SK-N-SH (cell line): ENCODE data around the gene RER1. TPM values are rescaled to one million over a fixed set of nuclear protein-coding genes. Genes with fewer than 3 reads are reported as not detected.

ENCODE experiments used
- CTCF ChIA-PET: fragments of 300-600, 350-600 bp; formaldehyde crosslinking; extraction: SDS; loops from one replicate; lab custom pipeline; 2021; lab: Yijun Ruan, JAX
- POLR2A ChIA-PET: fragments of 350-600 bp; sonication (Branson Sonifier 250); formaldehyde crosslinking; extraction: SDS; loops from one replicate; lab custom pipeline; 2020; ENCODE audit warnings: antibody characterized with exemption, inconsistent platforms; lab: Yijun Ruan, JAX
- DNase-seq: peaks from one replicate; pipeline ENCODE4 v3.0.0; 2012
- H2AFZ ChIP-seq: fragments of 200-600 bp; sonication (generic); 2 replicates; pipeline ENCODE4 v1.8.1; 2016; ENCODE audit warnings: antibody characterized with exemption, mild to moderate bottlenecking, low read depth
- H3F3A ChIP-seq: fragments of 200-600 bp; sonication (generic); replicated peaks from 2 replicates; pipeline ENCODE3; 2016; ENCODE audit warnings: antibody characterized with exemption, mild to moderate bottlenecking; ENCODE audit not compliant: insufficient read depth
- H3K27ac ChIP-seq, 2 experiments: fragments of 200-500 bp in 1 of 2; fragments of 200-600 bp in 1 of 2; sonication (Bioruptor generic) in 1 of 2; sonication (generic), shearing (Covaris generic) in 1 of 2; 2 replicates each; pipeline versions ENCODE4 v1.5.1 to v1.6.1; 2014 to 2016; ENCODE audit warnings: low read depth in 2 of 2, inconsistent platforms in 1 of 2, low read length in 1 of 2, mild to moderate bottlenecking in 1 of 2, mixed read lengths in 1 of 2
- H3K27me3 ChIP-seq: fragments of 200-600 bp; sonication (generic), shearing (Covaris generic); 2 replicates; pipeline ENCODE4 v1.6.1; 2016; ENCODE audit warnings: mixed run types; ENCODE audit not compliant: insufficient read depth
- H3K36me3 ChIP-seq, 2 experiments: fragments of 200-500 bp in 1 of 2; fragments of 200-600 bp in 1 of 2; sonication (Bioruptor generic) in 1 of 2; sonication (generic) in 1 of 2; replicated peaks in 1 of 2; 2 replicates each; pipeline versions ENCODE3 to v1.5.1; 2014 to 2016; ENCODE audit warnings: low read length in 1 of 2, mild to moderate bottlenecking in 1 of 2; ENCODE audit not compliant: insufficient read depth in 2 of 2, control insufficient read depth in 1 of 2
- H3K4me1 ChIP-seq, 2 experiments: fragments of 200-500 bp in 1 of 2; fragments of 200-600 bp in 1 of 2; sonication (Bioruptor generic) in 1 of 2; sonication (generic), shearing (Covaris generic) in 1 of 2; 2 replicates each; pipeline versions ENCODE4 v1.5.1 to v1.6.1; 2014 to 2016; ENCODE audit warnings: low read depth in 1 of 2, low read length in 1 of 2, mixed run types in 1 of 2; ENCODE audit not compliant: insufficient read depth in 2 of 2, control insufficient read depth in 1 of 2
- H3K4me2 ChIP-seq: fragments of 200-600 bp; sonication (generic), shearing (Covaris generic); 2 replicates; pipeline ENCODE4 v1.6.1; 2017; ENCODE audit warnings: mixed run types
- H3K4me3 ChIP-seq, 2 experiments: fragments of 200-500 bp in 1 of 2; fragments of 200-600 bp in 1 of 2; sonication (Bioruptor generic) in 1 of 2; sonication (generic), shearing (Covaris generic) in 1 of 2; 2 replicates each; pipeline versions ENCODE4 v1.5.1 to v1.8.1; 2014 to 2016; ENCODE audit warnings: low read depth in 2 of 2, inconsistent platforms in 1 of 2, low read length in 1 of 2, mild to moderate bottlenecking in 1 of 2, mixed read lengths in 1 of 2, moderate library complexity in 1 of 2
- H3K79me2 ChIP-seq: fragments of 200-600 bp; sonication (generic); 2 replicates; pipeline ENCODE4 v1.8.1; 2017; ENCODE audit warnings: mild to moderate bottlenecking; ENCODE audit not compliant: insufficient read depth
- H3K9ac ChIP-seq: fragments of 200-600 bp; sonication (generic); 2 replicates; pipeline ENCODE4 v1.6.1; 2017; ENCODE audit warnings: mixed run types
- H3K9me2 ChIP-seq: fragments of 200-600 bp; sonication (generic); 2 replicates; pipeline ENCODE4 v1.6.1; 2017; ENCODE audit warnings: mixed run types
- H3K9me3 ChIP-seq: fragments of 200-600 bp; sonication (generic); 2 replicates; pipeline ENCODE4 v1.6.1; 2017; ENCODE audit warnings: mixed run types, mild to moderate bottlenecking, moderate library complexity
- H4K20me1 ChIP-seq: fragments of 200-600 bp; sonication (generic); 2 replicates; pipeline ENCODE4 v1.6.1; 2017; ENCODE audit warnings: mild to moderate bottlenecking, mixed run types; ENCODE audit not compliant: insufficient read depth
- CHD2 ChIP-seq: fragments of 150-350 bp; IDR thresholded peaks from 2 replicates; pipeline ENCODE4 v1.6.1; 2018; ENCODE audit warnings: low read length; ENCODE audit not compliant: partially characterized antibody
- EP300 ChIP-seq, 2 experiments: IDR thresholded peaks; 2 replicates each; pipeline versions ENCODE4 v1.4.0 to v1.6.1; 2012; ENCODE audit warnings: borderline replicate concordance in 1 of 2, low read depth in 1 of 2, low read length in 1 of 2
- EZH2phosphoT487 ChIP-seq: fragments of 200-600 bp; sonication (generic); IDR thresholded peaks from 2 replicates; pipeline ENCODE4 v1.6.1; 2017; ENCODE audit warnings: low read depth, mixed run types, mild to moderate bottlenecking, antibody characterized with exemption, moderate library complexity, borderline replicate concordance
- FOXJ3 ChIP-seq: sonication (generic); formaldehyde crosslinking; IDR thresholded peaks from 2 replicates; pipeline ENCODE4 v1.5.1; 2020; ENCODE audit warnings: mild to moderate bottlenecking, missing genetic modification reagents
- FOXM1 ChIP-seq: IDR thresholded peaks from 2 replicates; pipeline ENCODE4 v1.4.0; 2012; ENCODE audit warnings: low read depth, mild to moderate bottlenecking
- GATA2 ChIP-seq: sonication (generic); formaldehyde crosslinking; IDR thresholded peaks from 2 replicates; pipeline ENCODE4 v1.5.0; 2020; ENCODE audit warnings: mild to moderate bottlenecking, missing genetic modification reagents
- MAX ChIP-seq: IDR thresholded peaks from 2 replicates; pipeline ENCODE4 v1.4.0; 2012; ENCODE audit warnings: low read depth
- MEF2A ChIP-seq: IDR thresholded peaks from 2 replicates; pipeline ENCODE4 v1.4.0; 2012; ENCODE audit warnings: low read depth, borderline replicate concordance
- MXI1 ChIP-seq: IDR thresholded peaks from 2 replicates; pipeline ENCODE4 v1.6.1; 2012; ENCODE audit warnings: mild to moderate bottlenecking, low read depth, low read length, improper control_type of control experiment
- NFIC ChIP-seq: IDR thresholded peaks from 2 replicates; pipeline ENCODE4 v1.4.0; 2012; ENCODE audit warnings: borderline replicate concordance
- NRF1 ChIP-seq: IDR thresholded peaks from 2 replicates; pipeline ENCODE4 v1.6.1; 2012; ENCODE audit warnings: low read depth, mild to moderate bottlenecking, low read length
- PBX3 ChIP-seq: IDR thresholded peaks from 2 replicates; pipeline ENCODE4; 2012
- RCOR1 ChIP-seq: fragments of 150-350 bp; IDR thresholded peaks from 2 replicates; pipeline ENCODE4 v1.6.1; 2017; ENCODE audit warnings: antibody characterized with exemption, low read length
- RXRA ChIP-seq: IDR thresholded peaks from 2 replicates; pipeline ENCODE4 v1.4.0; 2012; ENCODE audit warnings: low read depth, mild to moderate bottlenecking, borderline replicate concordance
- TAF1 ChIP-seq: IDR thresholded peaks from 2 replicates; pipeline ENCODE4 v1.6.1; 2012; ENCODE audit warnings: low read depth, mild to moderate bottlenecking, low read length, moderate library complexity, borderline replicate concordance
- YY1 ChIP-seq: IDR thresholded peaks from 2 replicates; pipeline ENCODE4 v1.4.0; 2012; ENCODE audit warnings: low read depth, mild to moderate bottlenecking
- WGBS: methylation state at CpG from one replicate; pipeline ENCODE4 v1.1.6; 2017; ENCODE audit warnings: low lambda C conversion rate; 5-methylcytosine and 5-hydroxymethylcytosine counted together
- polyA plus RNA-seq, 3 experiments: library from polyadenylated mRNA; depleted of rRNA; stranded (reverse); fragments of >200 nt; gene quantifications; 2 replicates each; pipeline ENCODE4 v1.2.3, GENCODE V29; 2012

The RER1 gene
- polyA plus RNA-seq, 1 of the 3 experiments (the other 2 are of a cell fraction) = 181 TPM

GRCh38 chr1:2400576-2400909, 8.9 kb downstream of the RER1 start:
- Histone ChIP-seq H3K9me3 (no peaks in the 10 kb centered on the region), H2AFZ (no peak overlapping the region), H4K20me1 (peaks cover 14% of the 10 kb centered on the region; the same call in 1 of the 2 replicates), H3F3A (peaks cover 22% of the 10 kb centered on the region), H3K4me2 (no peak overlapping the region)
- TF ChIP-seq MEF2A = no peak
- TF ChIP-seq MXI1 = no peak
- no peak for TF ChIP-seq RXRA
- no peak for TF ChIP-seq CHD2
- no peak for TF ChIP-seq NRF1
- TF ChIP-seq PBX3 = no peak
- no peak for TF ChIP-seq RCOR1
- no peak for TF ChIP-seq NFIC
- no peak for TF ChIP-seq FOXJ3 (CRISPR knock-in tag)
- no peak for TF ChIP-seq YY1
- TF ChIP-seq MAX = no peak
- TF ChIP-seq, all 33 proteins: peak for 0
- Histone ChIP-seq H3K27ac (no peak overlapping the region), H3K9me2 (no peaks in the 10 kb centered on the region), H3K36me3 (peaks cover 34 to 93% of the 10 kb centered on the region in 2 experiments), H3K4me1 (no peaks in the 10 kb centered on the region; a peak in 1 of 4 replicates), H3K27me3 (no peaks in the 10 kb centered on the region), H3K9ac (no peak overlapping the region), H3K4me3 (no peak overlapping the region), H3K79me2 (peaks cover 39% of the 10 kb centered on the region)
- DNase-seq = no peak
- WGBS = 92% methylated on average over 10 of the region's 10 CpGs
- ChIA-PET CTCF (no interaction called here), POLR2A (no interaction called here)

GRCh38 chr1:2400950-2401649, 9.5 kb downstream of the RER1 start:
- no peak for TF ChIP-seq EZH2phosphoT487
- TF ChIP-seq FOXM1 = no peak
- no peak for TF ChIP-seq TAF1
- no peak for TF ChIP-seq EP300 (IDR thresholded peaks at IDR 0.05; ENCODE audit: borderline replicate concordance in 1 of 2, low read depth in 1 of 2, low read length in 1 of 2)
- no peak for TF ChIP-seq GATA2 (CRISPR knock-in tag)
- Histone ChIP-seq H3F3A (peaks cover 22% of the 10 kb centered on the region), H3K79me2 (peaks cover 33% of the 10 kb centered on the region), H3K36me3 (peaks cover 29 to 90% of the 10 kb centered on the region in 2 experiments), H3K4me2 (no peak overlapping the region), H3K9me2 (no peaks in the 10 kb centered on the region), H3K9ac (no peak overlapping the region), H3K4me3 (no peak overlapping the region), H2AFZ (no peak overlapping the region), H3K9me3 (no peaks in the 10 kb centered on the region), H4K20me1 (0 out of 2 replicates have a peak, but pooled peaks cover 9% of the 10 kb centered on the region), H3K27ac (peak overlapping the region in 1 of 2 experiments; percentile 39; a peak in 1 of 4 replicates), H3K27me3 (no peaks in the 10 kb centered on the region), H3K4me1 (no peaks in the 10 kb centered on the region; a peak in 1 of 4 replicates)
- POLR2A ChIA-PET = no interaction called here
- WGBS = 93% methylated on average over 11 of the region's 14 CpGs
- DNase-seq = no peak
- CTCF ChIA-PET = no interaction called here
